HepG2 (cell line): ENCODE measurements around the gene RPS2. TPM values are rescaled to one million over a fixed set of nuclear protein-coding genes. Genes with fewer than 3 reads are reported as not detected.

Experiments used
- DMAP1 ChIP-seq: IDR thresholded peaks from 2 replicates; pipeline ENCODE4 v1.6.1; 2016
- GABPB1 ChIP-seq: IDR thresholded peaks from 2 replicates; pipeline ENCODE4 v1.6.1; 2016; ENCODE audit warnings: mild to moderate bottlenecking, missing genetic modification reagents, moderate library complexity, missing compliant biosample characterization
- KLF13 ChIP-seq: sonication (generic); formaldehyde crosslinking; IDR thresholded peaks from 2 replicates; pipeline ENCODE4 v1.4.0; 2020; ENCODE audit warnings: mild to moderate bottlenecking, missing genetic modification reagents
- KMT2A ChIP-seq: sonication (generic); formaldehyde crosslinking; IDR thresholded peaks from 2 replicates; pipeline ENCODE4 v1.4.0; 2020; ENCODE audit warnings: missing genetic modification reagents
- MYC ChIP-seq: sonication (generic); formaldehyde crosslinking; IDR thresholded peaks from 2 replicates; pipeline ENCODE4 v1.9.0; 2021; ENCODE audit warnings: missing genetic modification reagents, borderline replicate concordance
- NONO ChIP-seq, 2 experiments: fragments of 450-650 bp in 1 of 2; sonication (generic) in 1 of 2; formaldehyde crosslinking in 1 of 2; IDR thresholded peaks in 1 of 2; conservative IDR thresholded peaks in 1 of 2; 2 replicates each; pipeline versions ENCODE4 v1.6.1 to v1.8.0; 2017 to 2022; ENCODE audit warnings: mild to moderate bottlenecking in 1 of 2, missing genetic modification reagents in 1 of 2, moderate library complexity in 1 of 2
- NR2F6 ChIP-seq, 2 experiments: IDR thresholded peaks; 2 replicates each; pipeline ENCODE4 v1.6.1; 2016; ENCODE audit warnings: antibody characterized with exemption in 1 of 2, mild to moderate bottlenecking in 1 of 2
- PCBP1 ChIP-seq: fragments of 200-400 bp; formaldehyde crosslinking; IDR thresholded peaks from 2 replicates; pipeline ENCODE4 v1.6.1; 2017; ENCODE audit warnings: mild to moderate bottlenecking, low read depth, low read length, borderline replicate concordance
- PHF8 ChIP-seq: sonication (generic); formaldehyde crosslinking; IDR thresholded peaks from 2 replicates; pipeline ENCODE4 v1.5.0; 2020; ENCODE audit warnings: missing genetic modification reagents
- RXRA ChIP-seq: sonication (generic); formaldehyde crosslinking; IDR thresholded peaks from 2 replicates; pipeline ENCODE4 v1.5.1; 2020; ENCODE audit warnings: missing genetic modification reagents
- SALL1 ChIP-seq: sonication (generic); formaldehyde crosslinking; IDR thresholded peaks from 2 replicates; pipeline ENCODE4 v1.8.0; 2022; ENCODE audit warnings: mild to moderate bottlenecking, missing genetic modification reagents
- SETDB1 ChIP-seq: sonication (generic); formaldehyde crosslinking; IDR thresholded peaks from 2 replicates; pipeline ENCODE4 v1.5.1; 2020; ENCODE audit warnings: missing genetic modification reagents, mild to moderate bottlenecking, borderline replicate concordance
- ZFP41 ChIP-seq: sonication (generic); formaldehyde crosslinking; IDR thresholded peaks from 2 replicates; pipeline ENCODE4 v1.4.0; 2020; ENCODE audit warnings: mild to moderate bottlenecking, missing genetic modification reagents, borderline replicate concordance
- ZNF616 ChIP-seq: sonication (generic); formaldehyde crosslinking; IDR thresholded peaks from 2 replicates; pipeline ENCODE4 v1.5.0; 2020; ENCODE audit warnings: low read depth, mild to moderate bottlenecking, missing genetic modification reagents
- ZZZ3 ChIP-seq: sonication (generic); formaldehyde crosslinking; IDR thresholded peaks from 2 replicates; pipeline ENCODE4 v1.4.0; 2020; ENCODE audit warnings: missing genetic modification reagents, mild to moderate bottlenecking, borderline replicate concordance
- polyA plus RNA-seq, 8 experiments: library from polyadenylated mRNA; depleted of rRNA in 3 of 8; stranded (reverse) in 7 of 8; unstranded in 1 of 8; fragments of >200 nt; fragmentation: Illumina TruSeq in 4 of 8; extraction: Trizol in 4 of 8; gene quantifications; 2 replicates each; pipeline versions ENCODE4 v1.2.1 to v1.2.3, GENCODE V29; 2011 to 2016; ENCODE audit warnings: low read depth in 4 of 8, missing spikeins in 1 of 8, mixed read lengths in 1 of 8; ENCODE audit not compliant: insufficient read depth in 1 of 8
- total RNA-seq, 5 experiments: library from RNA; depleted of rRNA; stranded (reverse); fragments of >200 nt; fragmentation: Illumina TruSeq; extraction: Trizol; gene quantifications; 2 replicates each; pipeline ENCODE4 v1.2.3, GENCODE V29; 2016; ENCODE audit warnings: low read depth in 1 of 5
- TF ChIP-seq, protein P1 (sequence below): sonication (generic); formaldehyde crosslinking; IDR thresholded peaks from 2 replicates; pipeline ENCODE4 v1.5.1; 2020; ENCODE audit warnings: missing genetic modification reagents, mild to moderate bottlenecking, borderline replicate concordance
- TF ChIP-seq, protein P2 (sequence below): sonication (generic); formaldehyde crosslinking; IDR thresholded peaks from 2 replicates; pipeline ENCODE4 v1.5.1; 2020; ENCODE audit warnings: missing genetic modification reagents, mild to moderate bottlenecking, borderline replicate concordance
- TF ChIP-seq, protein P3 (sequence below), 2 experiments: sonication (generic) in 1 of 2; formaldehyde crosslinking in 1 of 2; IDR thresholded peaks; 2 replicates each; pipeline versions ENCODE4 v1.4.0 to v1.6.1; 2018 to 2020; ENCODE audit warnings: missing genetic modification reagents in 2 of 2, borderline replicate concordance in 1 of 2, low read depth in 1 of 2, mild to moderate bottlenecking in 1 of 2, missing biosample characterization in 1 of 2
- TF ChIP-seq, protein P4 (sequence below): sonication (generic); formaldehyde crosslinking; IDR thresholded peaks from 2 replicates; pipeline ENCODE4 v1.8.0; 2023; ENCODE audit warnings: mild to moderate bottlenecking, missing genetic modification reagents
- TF ChIP-seq, protein P5 (sequence below): sonication (generic); formaldehyde crosslinking; IDR thresholded peaks from 2 replicates; pipeline ENCODE4 v1.8.0; 2022; ENCODE audit warnings: mild to moderate bottlenecking, missing genetic modification reagents; ENCODE audit not compliant: insufficient replicate concordance

The RPS2 gene
- total and polyA plus RNA-seq, 2 of the 13 experiments (the other 11 are each of a cell fraction or from before 2014, with no cell fraction given), result 1,908 to 4,514 TPM

DNA sequence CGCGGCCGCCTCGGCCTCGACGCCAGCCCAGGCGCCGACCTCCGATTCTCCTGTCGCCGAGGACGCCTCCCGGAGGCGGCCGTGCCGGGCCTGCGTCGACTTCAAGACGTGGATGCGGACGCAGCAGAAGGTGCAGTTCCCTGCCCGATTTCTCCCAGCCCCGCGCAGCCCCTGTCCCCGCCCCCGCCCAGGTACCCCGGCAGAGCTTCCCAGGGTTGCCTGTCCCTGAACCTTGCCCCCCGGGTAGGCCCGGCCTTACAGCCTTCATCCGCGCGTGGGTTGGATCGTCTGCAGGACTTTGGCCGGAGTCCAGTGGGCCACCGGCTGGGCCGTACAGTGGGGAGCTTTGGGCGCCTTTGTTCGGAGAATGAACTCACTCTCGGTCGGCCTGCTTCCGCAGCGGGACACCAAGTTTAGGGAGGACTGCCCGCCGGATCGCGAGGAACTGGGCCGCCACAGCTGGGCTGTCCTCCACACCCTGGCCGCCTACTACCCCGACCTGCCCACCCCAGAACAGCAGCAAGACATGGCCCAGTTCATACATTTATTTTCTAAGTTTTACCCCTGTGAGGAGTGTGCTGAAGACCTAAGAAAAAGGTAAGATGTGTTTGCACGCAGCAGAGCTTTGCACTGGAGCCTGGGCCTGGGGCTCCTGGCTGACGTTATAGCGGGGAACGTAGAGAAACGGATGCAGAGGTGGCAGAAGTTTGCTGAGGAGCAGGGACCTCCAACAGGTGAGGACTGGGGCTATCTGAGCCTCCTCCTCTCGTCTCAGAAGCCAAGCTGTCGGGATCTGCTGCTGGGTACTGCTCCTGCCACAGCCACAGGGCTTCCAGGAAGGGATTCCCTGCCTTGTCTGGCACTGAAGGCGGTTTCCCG lies 20.0 kb upstream of the RPS2 start (continued):
- TF ChIP-seq, protein P1, sequence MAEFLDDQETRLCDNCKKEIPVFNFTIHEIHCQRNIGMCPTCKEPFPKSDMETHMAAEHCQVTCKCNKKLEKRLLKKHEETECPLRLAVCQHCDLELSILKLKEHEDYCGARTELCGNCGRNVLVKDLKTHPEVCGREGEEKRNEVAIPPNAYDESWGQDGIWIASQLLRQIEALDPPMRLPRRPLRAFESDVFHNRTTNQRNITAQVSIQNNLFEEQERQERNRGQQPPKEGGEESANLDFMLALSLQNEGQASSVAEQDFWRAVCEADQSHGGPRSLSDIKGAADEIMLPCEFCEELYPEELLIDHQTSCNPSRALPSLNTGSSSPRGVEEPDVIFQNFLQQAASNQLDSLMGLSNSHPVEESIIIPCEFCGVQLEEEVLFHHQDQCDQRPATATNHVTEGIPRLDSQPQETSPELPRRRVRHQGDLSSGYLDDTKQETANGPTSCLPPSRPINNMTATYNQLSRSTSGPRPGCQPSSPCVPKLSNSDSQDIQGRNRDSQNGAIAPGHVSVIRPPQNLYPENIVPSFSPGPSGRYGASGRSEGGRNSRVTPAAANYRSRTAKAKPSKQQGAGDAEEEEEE, result no peak
- TF ChIP-seq SETDB1 (CRISPR knock-in tag) (no peak), KMT2A (peak; percentile 58), NR2F6 (IDR thresholded peaks at IDR 0.05) (no peak), NR2F6 (CRISPR knock-in tag; IDR thresholded peaks at IDR 0.05) (0 out of 2 replicates have a peak, but pooled peaks have one; percentile 14), DMAP1 (peak; percentile 50; the same call in 1 of the 2 replicates), SALL1 (CRISPR knock-in tag) (peak; percentile 36; the same call in 1 of the 2 replicates), PHF8 (CRISPR knock-in tag) (peak; percentile 72), MYC (peak; percentile 38; the same call in 1 of the 2 replicates), ZFP41 (CRISPR knock-in tag) (no peak), NONO (IDR thresholded peaks at IDR 0.05) (no peak), NONO (CRISPR knock-in tag; conservative IDR thresholded peaks at IDR 0.05) (peak; percentile 46; the same call in 1 of the 2 replicates), ZZZ3 (CRISPR knock-in tag) (peak; percentile 53; the same call in 1 of the 2 replicates), ZNF616 (CRISPR knock-in tag) (0 out of 2 replicates have a peak, but pooled peaks have one; percentile 30), RXRA (no peak), GABPB1 (peak; percentile 30), KLF13 (CRISPR knock-in tag) (no peak), PCBP1 (0 out of 2 replicates have a peak, but pooled peaks have one; percentile 33)
- TF ChIP-seq, protein P2, sequence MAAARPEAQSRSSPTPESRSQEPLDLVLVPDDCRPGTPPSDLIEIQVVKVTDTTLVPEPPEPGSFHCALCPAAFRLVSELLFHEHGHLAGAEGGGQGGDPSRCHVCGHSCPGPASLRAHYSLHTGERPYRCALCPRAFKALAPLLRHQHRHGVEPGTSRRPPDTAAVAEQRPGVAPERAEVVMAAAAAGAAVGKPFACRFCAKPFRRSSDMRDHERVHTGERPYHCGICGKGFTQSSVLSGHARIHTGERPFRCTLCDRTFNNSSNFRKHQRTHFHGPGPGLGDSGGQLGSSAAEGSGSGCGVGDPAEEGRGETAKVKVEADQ, result peak; percentile 60; the same call in 1 of the 2 replicates
- TF ChIP-seq, protein P3, sequence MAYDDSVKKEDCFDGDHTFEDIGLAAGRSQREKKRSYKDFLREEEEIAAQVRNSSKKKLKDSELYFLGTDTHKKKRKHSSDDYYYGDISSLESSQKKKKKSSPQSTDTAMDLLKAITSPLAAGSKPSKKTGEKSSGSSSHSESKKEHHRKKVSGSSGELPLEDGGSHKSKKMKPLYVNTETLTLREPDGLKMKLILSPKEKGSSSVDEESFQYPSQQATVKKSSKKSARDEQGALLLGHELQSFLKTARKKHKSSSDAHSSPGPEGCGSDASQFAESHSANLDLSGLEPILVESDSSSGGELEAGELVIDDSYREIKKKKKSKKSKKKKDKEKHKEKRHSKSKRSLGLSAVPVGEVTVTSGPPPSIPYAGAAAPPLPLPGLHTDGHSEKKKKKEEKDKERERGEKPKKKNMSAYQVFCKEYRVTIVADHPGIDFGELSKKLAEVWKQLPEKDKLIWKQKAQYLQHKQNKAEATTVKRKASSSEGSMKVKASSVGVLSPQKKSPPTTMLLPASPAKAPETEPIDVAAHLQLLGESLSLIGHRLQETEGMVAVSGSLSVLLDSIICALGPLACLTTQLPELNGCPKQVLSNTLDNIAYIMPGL (CRISPR knock-in tag; IDR thresholded peaks at IDR 0.05; ENCODE audit: borderline replicate concordance in 1 of 2, low read depth in 1 of 2), result 0 out of 4 replicates have a peak, but pooled peaks of 1 of the 2 experiments have one; percentile 3
- TF ChIP-seq, protein P4, sequence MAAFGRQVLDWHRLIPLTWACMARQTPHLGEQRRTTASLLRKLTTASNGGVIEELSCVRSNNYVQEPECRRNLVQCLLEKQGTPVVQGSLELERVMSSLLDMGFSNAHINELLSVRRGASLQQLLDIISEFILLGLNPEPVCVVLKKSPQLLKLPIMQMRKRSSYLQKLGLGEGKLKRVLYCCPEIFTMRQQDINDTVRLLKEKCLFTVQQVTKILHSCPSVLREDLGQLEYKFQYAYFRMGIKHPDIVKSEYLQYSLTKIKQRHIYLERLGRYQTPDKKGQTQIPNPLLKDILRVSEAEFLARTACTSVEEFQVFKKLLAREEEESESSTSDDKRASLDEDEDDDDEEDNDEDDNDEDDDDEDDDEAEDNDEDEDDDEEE (CRISPR knock-in tag), result no peak; the same call in 1 of the 2 replicates
- TF ChIP-seq, protein P5, sequence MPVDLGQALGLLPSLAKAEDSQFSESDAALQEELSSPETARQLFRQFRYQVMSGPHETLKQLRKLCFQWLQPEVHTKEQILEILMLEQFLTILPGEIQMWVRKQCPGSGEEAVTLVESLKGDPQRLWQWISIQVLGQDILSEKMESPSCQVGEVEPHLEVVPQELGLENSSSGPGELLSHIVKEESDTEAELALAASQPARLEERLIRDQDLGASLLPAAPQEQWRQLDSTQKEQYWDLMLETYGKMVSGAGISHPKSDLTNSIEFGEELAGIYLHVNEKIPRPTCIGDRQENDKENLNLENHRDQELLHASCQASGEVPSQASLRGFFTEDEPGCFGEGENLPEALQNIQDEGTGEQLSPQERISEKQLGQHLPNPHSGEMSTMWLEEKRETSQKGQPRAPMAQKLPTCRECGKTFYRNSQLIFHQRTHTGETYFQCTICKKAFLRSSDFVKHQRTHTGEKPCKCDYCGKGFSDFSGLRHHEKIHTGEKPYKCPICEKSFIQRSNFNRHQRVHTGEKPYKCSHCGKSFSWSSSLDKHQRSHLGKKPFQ (CRISPR knock-in tag), result peak; percentile 18
